ENCODE results near the gene TSHZ2.

Gene TSHZ2

DNA sequence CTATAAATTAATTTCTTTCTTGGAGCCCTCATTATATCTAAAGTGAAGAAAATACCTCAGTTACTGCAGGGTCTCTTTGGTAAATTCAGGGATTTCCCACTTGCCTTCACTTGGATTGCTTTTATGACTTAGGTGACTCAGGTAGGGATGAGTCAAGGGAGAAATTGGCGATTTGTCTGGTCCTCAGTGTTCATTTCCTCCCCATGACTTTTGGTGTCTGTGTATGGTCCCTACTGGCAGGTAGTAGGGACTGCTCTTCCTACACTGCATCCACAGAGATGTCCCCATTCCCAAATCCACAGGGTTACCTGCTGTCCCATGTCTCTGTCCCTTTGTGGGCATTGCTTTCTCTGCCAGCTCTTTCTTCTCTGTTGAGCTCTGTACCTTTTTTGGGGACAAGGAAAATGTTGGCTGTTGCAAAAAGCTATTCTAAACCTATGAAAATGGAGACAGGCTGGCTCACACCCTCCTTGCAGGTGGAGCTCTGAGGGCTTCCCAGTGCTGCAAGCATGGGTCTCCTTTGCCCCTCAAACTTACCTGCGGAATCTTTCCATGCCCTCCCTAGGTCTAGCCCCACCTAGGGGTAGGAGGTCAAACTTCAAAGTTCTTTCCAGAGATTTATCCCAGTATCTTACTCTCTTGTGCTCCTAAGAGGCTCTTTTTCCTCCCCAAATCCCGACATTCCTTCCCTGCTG is 409.6 kb downstream of the TSHZ2 start:
- no peak for DNase-seq (ENCODE audit: low read depth, low spot score)
- CTCF ChIA-PET: no interaction called here
- POLR2A ChIA-PET: no interaction called here
- no peak for TF ChIP-seq CTCF (IDR thresholded peaks at IDR 0.05; ENCODE audit: insufficient read depth, low read length, missing control alignments)
- no peak overlapping the region for H3K4me3 ChIP-seq (ENCODE audit: low read depth, low read length)

DNA sequence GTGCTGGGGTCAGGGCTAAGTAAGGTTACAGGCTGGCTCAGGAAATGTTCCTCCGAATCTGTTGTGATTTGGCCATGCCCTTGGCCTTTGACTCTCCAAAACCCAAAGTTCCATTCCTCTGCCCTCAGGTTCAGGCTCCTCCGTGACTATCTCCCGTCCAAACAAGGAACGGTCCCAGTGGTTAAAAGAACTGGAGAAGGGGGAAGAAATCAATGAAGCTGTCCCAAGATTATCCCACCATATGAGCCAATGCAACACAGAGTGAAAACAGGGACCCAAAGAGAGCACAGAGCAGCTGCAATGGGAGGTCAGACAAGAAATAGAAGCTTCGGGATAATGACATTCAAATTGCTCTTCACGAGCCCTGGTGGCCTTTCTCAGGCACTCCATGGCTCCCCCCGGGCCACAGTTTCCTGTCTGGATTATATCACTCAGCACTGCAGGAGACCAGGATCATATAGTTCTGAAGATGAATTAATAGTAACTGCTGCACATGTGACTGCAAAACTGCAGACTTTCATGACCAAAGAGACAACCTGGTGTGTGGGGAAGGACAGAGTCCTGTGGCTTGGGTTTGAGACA is 410.2 kb downstream of the TSHZ2 start:
- H3K4me3 ChIP-seq (ENCODE audit: low read depth, low read length): no peak overlapping the region
- no peak for TF ChIP-seq CTCF (IDR thresholded peaks at IDR 0.05; ENCODE audit: insufficient read depth, low read length, missing control alignments)

DNA sequence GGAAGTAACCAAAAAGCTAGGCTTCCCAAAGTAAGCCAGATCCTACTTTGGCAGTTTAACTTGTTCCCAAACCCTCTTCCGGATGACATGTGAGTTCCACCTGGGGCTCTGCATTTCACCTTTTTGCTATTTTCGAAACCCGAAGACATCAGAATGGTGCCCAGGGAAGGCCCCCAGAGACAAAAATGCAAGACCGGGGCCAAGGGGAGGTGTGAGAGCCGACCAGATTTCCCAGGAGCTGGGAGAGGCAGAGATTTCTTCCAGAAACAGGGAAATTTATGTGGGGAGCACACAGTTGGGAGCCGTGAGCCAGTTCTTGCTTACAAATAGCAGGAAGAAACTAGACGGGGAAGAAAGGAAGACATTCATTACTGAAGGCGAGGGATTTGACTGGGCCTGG is 411.8 kb downstream of the TSHZ2 start:
- DNase-seq (ENCODE audit: low read depth, low spot score): no peak
- CTCF ChIA-PET: no interaction called here
- POLR2A ChIA-PET: no interaction called here
- no peak overlapping the region for H3K4me3 ChIP-seq (ENCODE audit: low read depth, low read length)
- TF ChIP-seq CTCF (IDR thresholded peaks at IDR 0.05; ENCODE audit: insufficient read depth, low read length, missing control alignments): no peak

More for the DNA sequence above, 410.2 kb downstream of the TSHZ2 start:
- DNase-seq (ENCODE audit: low read depth, low spot score): no peak
- ChIA-PET POLR2A (no interaction called here), CTCF (no interaction called here)

- CTCF ChIA-PET: no interaction called here
- POLR2A ChIA-PET: no interaction called here
Measured at GRCh38 chr20:53384392-53384791, 412.2 kb downstream of the TSHZ2 start.

GRCh38 chr20:53385941-53386767 is 414.0 kb downstream of the TSHZ2 start:
- no peak for DNase-seq (ENCODE audit: low read depth, low spot score)
- POLR2A ChIA-PET: no interaction called here
- CTCF ChIA-PET: no interaction called here
- no peak for TF ChIP-seq CTCF (IDR thresholded peaks at IDR 0.05; ENCODE audit: insufficient read depth, low read length, missing control alignments)
- H3K4me3 ChIP-seq (ENCODE audit: low read depth, low read length): no peak overlapping the region

More at GRCh38 chr20:53384392-53384791, 412.2 kb downstream of the TSHZ2 start:
- H3K4me3 ChIP-seq (ENCODE audit: low read depth, low read length): no peak overlapping the region
- no peak for TF ChIP-seq CTCF (IDR thresholded peaks at IDR 0.05; ENCODE audit: insufficient read depth, low read length, missing control alignments)
- DNase-seq (ENCODE audit: low read depth, low spot score): no peak

DNA sequence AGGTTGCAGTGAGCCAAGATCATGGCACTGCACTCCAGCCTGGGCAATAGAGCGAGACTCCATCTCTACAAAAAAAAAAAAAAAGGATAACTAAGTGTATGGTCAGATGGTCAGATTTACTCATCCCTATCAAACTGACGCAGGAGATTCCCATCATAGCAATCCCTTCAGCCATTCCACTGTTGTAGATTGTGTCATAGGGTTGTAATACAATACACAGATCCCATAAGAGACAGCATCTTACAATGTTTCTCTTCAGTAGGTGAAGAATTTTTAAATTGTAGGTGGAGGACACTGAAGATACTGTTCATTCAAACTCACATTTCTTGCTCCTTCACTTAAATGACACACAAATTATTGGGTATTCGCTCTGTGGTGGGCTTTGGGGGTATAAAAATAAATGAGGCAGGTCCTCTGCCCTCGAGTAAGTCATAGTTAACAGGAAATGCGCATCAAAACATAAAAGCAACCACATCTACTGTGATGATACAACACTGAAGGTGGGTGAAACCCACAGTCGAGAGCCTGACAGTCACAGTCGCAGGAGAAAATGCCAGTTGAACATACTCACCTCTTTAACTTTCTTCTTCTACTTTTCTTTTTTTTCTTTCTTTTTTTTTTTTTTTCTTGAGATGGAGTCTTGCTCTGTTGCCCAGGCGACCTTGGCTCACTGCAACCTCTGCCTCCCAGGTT is 416.0 kb downstream of the TSHZ2 start:
- no peak for DNase-seq (ENCODE audit: low read depth, low spot score)
- CTCF ChIA-PET: no interaction called here
- no peak overlapping the region for H3K4me3 ChIP-seq (ENCODE audit: low read depth, low read length)
- TF ChIP-seq CTCF (IDR thresholded peaks at IDR 0.05; ENCODE audit: insufficient read depth, low read length, missing control alignments): no peak
- POLR2A ChIA-PET: no interaction called here

Measured in AG04449 (cell line).